Brain microvascular endothelial cell (primary cell): ENCODE data around the gene FBRSL1.

ENCODE experiments used
- DNase-seq: peaks from one replicate; pipeline ENCODE4 v3.0.0-alpha.2; 2020
- H3K27ac ChIP-seq: fragments of 250-450 bp; sonication (Bioruptor Pico); 2 replicates; pipeline ENCODE4 v1.5.1; 2020; ENCODE audit warnings: mild to moderate bottlenecking, moderate library complexity
- H3K27me3 ChIP-seq: fragments of 250-450 bp; sonication (Bioruptor Pico); replicated peaks from 2 replicates; pipeline ENCODE4 v1.5.1; 2020; ENCODE audit warnings: mild to moderate bottlenecking
- H3K36me3 ChIP-seq: fragments of 250-450 bp; sonication (Bioruptor Pico); replicated peaks from 2 replicates; pipeline ENCODE4 v1.5.1; 2020; ENCODE audit warnings: mild to moderate bottlenecking
- H3K4me3 ChIP-seq: 2 replicates; pipeline ENCODE4 v1.5.1; 2011; ENCODE audit warnings: low read depth, mild to moderate bottlenecking, control low read depth, low read length, moderate library complexity
- in situ Hi-C: cut with HindIII; loops from 2 replicates; pipeline ENCODE4 v1.10.0; 2017; ENCODE audit warnings: low sequenced_read_pairs, low pct_ligation_motif_present
- TF ChIP-seq, protein P1 (sequence below): IDR thresholded peaks from 2 replicates; pipeline ENCODE4 v1.5.1; 2011; ENCODE audit warnings: low read depth, mild to moderate bottlenecking, moderate library complexity, low read length, control low read depth, inconsistent platforms; ENCODE audit errors: missing control alignments

Gene FBRSL1

GRCh38 chr12:132479291-132479690, 10.7 kb upstream of the FBRSL1 start:
- peaks cover 14% of the 10 kb centered on the region for H3K27me3 ChIP-seq
- H3K27ac ChIP-seq, result no peak overlapping the region
- H3K36me3 ChIP-seq, result no peaks in the 10 kb centered on the region
- DNase-seq, result no peak
- H3K4me3 ChIP-seq, result no peak overlapping the region
- TF ChIP-seq, protein P1, sequence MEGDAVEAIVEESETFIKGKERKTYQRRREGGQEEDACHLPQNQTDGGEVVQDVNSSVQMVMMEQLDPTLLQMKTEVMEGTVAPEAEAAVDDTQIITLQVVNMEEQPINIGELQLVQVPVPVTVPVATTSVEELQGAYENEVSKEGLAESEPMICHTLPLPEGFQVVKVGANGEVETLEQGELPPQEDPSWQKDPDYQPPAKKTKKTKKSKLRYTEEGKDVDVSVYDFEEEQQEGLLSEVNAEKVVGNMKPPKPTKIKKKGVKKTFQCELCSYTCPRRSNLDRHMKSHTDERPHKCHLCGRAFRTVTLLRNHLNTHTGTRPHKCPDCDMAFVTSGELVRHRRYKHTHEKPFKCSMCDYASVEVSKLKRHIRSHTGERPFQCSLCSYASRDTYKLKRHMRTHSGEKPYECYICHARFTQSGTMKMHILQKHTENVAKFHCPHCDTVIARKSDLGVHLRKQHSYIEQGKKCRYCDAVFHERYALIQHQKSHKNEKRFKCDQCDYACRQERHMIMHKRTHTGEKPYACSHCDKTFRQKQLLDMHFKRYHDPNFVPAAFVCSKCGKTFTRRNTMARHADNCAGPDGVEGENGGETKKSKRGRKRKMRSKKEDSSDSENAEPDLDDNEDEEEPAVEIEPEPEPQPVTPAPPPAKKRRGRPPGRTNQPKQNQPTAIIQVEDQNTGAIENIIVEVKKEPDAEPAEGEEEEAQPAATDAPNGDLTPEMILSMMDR, result no peak
- in situ Hi-C loops, result no loop called here

DNA sequence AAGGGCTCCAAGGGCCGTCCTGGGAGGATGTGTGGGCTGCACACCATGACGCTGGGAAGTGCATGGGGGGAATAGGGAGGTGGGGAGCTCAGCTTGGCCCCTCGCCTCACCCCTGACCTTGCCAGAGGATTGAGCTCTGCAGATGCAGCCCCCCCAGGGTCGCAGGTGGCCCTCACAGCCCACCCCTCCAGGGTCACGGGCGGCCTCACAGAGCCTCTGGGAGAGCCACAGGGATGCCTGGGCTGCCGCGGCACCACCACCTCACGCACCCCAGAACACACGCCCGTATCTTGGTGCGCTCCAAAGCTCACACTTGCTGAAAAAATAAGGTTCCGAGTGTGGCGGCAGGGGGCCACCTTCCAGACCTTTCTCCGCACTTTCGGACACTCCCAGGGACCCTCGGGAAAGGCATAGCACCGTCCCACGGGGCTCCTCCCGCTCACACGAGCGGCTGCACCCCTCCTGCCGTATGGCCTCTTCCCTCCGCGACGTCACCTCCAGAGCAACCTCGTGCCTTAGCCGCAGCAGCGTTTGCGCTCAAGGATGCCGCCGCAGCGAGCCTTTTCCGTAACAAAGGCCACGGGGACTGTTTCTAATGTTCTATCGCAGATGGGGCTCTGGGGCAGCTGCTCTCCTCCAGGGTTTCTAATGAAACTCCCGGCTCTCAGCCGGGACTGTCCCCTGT, 9.9 kb upstream of the FBRSL1 start:
- DNase-seq, result no peak
- H3K27me3 ChIP-seq, result peaks cover 14% of the 10 kb centered on the region
- in situ Hi-C loops, result no loop called here
- no peak overlapping the region for H3K4me3 ChIP-seq
- H3K27ac ChIP-seq, result no peak overlapping the region
- no peaks in the 10 kb centered on the region for H3K36me3 ChIP-seq
- TF ChIP-seq, protein P1, result no peak

- in situ Hi-C loops, result no loop called here
Measured at GRCh38 chr12:132480623-132481132, 9.3 kb upstream of the FBRSL1 start.

GRCh38 chr12:132481345-132481744, 8.6 kb upstream of the FBRSL1 start:
- no peak overlapping the region for H3K27ac ChIP-seq
- in situ Hi-C loops, result no loop called here
- H3K27me3 ChIP-seq, result peaks cover 14% of the 10 kb centered on the region
- DNase-seq, result no peak
- TF ChIP-seq, protein P1, result no peak
- H3K36me3 ChIP-seq, result no peaks in the 10 kb centered on the region
- H3K4me3 ChIP-seq, result no peak overlapping the region

More at GRCh38 chr12:132480623-132481132, 9.3 kb upstream of the FBRSL1 start:
- no peaks in the 10 kb centered on the region for H3K36me3 ChIP-seq
- H3K27ac ChIP-seq, result no peak overlapping the region
- H3K4me3 ChIP-seq, result no peak overlapping the region
- no peak for DNase-seq
- H3K27me3 ChIP-seq, result peaks cover 14% of the 10 kb centered on the region
- TF ChIP-seq, protein P1, result no peak

- Histone ChIP-seq H3K4me3 (no peak overlapping the region), H3K27ac (no peak overlapping the region), H3K36me3 (no peaks in the 10 kb centered on the region), H3K27me3 (peaks cover 14% of the 10 kb centered on the region)
- in situ Hi-C loops, result no loop called here
- TF ChIP-seq, protein P1, result no peak
- DNase-seq, result no peak
Measured at GRCh38 chr12:132481771-132482745, 7.9 kb upstream of the FBRSL1 start.
